H1 (cell line): Measurements from ENCODE around the gene BEAN1. TPM values are rescaled to one million over a fixed set of nuclear protein-coding genes. Genes with fewer than 3 reads are reported as not detected.

Experiments used
- CTCF ChIA-PET: fragments of 300-600 bp; sonication (Branson Sonifier 250); formaldehyde crosslinking; loops from one replicate; lab custom pipeline; 2021; ENCODE audit not compliant: partially characterized antibody; lab: Charles Lee
- POLR2A ChIA-PET: fragments of 300-600 bp; sonication (Branson Sonifier 250); formaldehyde crosslinking; loops from one replicate; lab custom pipeline; 2021; ENCODE audit warnings: inconsistent platforms; ENCODE audit not compliant: partially characterized antibody; lab: Charles Lee
- DNase-seq, 2 experiments: peaks; one replicate each; pipeline versions ENCODE4 v3.0.0 to v3.0.0-alpha.2; 2010 to 2022; ENCODE audit warnings: low spot score in 2 of 2, low read depth in 1 of 2, mixed read lengths in 1 of 2
- FAIRE-seq: peaks from 2 replicates; lab custom pipeline; 2011; peaks lifted over from hg19 to GRCh38; lab: Jason Lieb, UNC
- H2AFZ ChIP-seq: 2 replicates; pipeline ENCODE4 v1.8.1; 2012; ENCODE audit warnings: low read length, inconsistent platforms
- H2AK5ac ChIP-seq: 2 replicates; pipeline ENCODE4 v1.6.1; 2013; ENCODE audit warnings: low read depth, low read length
- H2BK120ac ChIP-seq: replicated peaks from 2 replicates; pipeline ENCODE3; 2013; ENCODE audit warnings: low read depth, low read length, inconsistent platforms
- H2BK12ac ChIP-seq: 2 replicates; pipeline ENCODE4 v1.6.1; 2013; ENCODE audit warnings: low read depth, low read length
- H2BK15ac ChIP-seq: 2 replicates; pipeline ENCODE4 v1.6.1; 2013; ENCODE audit warnings: low read length
- H2BK20ac ChIP-seq: 2 replicates; pipeline ENCODE4 v1.6.1; 2013; ENCODE audit warnings: low read length
- H2BK5ac ChIP-seq: 2 replicates; pipeline ENCODE4 v1.6.1; 2013; ENCODE audit warnings: low read depth, low read length
- H3K14ac ChIP-seq: 2 replicates; pipeline ENCODE4 v1.6.1; 2013; ENCODE audit warnings: inconsistent platforms; ENCODE audit not compliant: insufficient read length
- H3K18ac ChIP-seq: 2 replicates; pipeline ENCODE4 v1.6.1; 2013; ENCODE audit warnings: low read length; ENCODE audit errors: extremely low read depth
- H3K23ac ChIP-seq: 2 replicates; pipeline ENCODE4 v1.6.1; 2013; ENCODE audit warnings: inconsistent platforms; ENCODE audit not compliant: insufficient read length
- H3K23me2 ChIP-seq: 2 replicates; pipeline ENCODE4 v1.6.1; 2013; ENCODE audit warnings: low read depth, low read length
- H3K27ac ChIP-seq: 2 replicates; pipeline ENCODE4 v1.6.1; 2011; ENCODE audit warnings: low read depth, low read length, inconsistent platforms
- H3K27me3 ChIP-seq, 4 experiments: replicated peaks in 1 of 4; 1 replicate in 1 of 4; 2 replicates in 3 of 4; pipeline versions ENCODE4 v1.6.1 to v1.8.1; 2011 to 2013; ENCODE audit warnings: low read length in 3 of 4, mild to moderate bottlenecking in 3 of 4, inconsistent platforms in 2 of 4, mixed read lengths in 2 of 4, moderate library complexity in 1 of 4; ENCODE audit not compliant: control insufficient read depth in 3 of 4, insufficient read depth in 3 of 4; ENCODE audit errors: extremely low read depth in 1 of 4
- H3K36me3 ChIP-seq, 4 experiments: 2 replicates each; pipeline versions ENCODE4 v1.6.1 to v1.8.1; 2011 to 2013; ENCODE audit warnings: mild to moderate bottlenecking in 4 of 4, low read length in 3 of 4, moderate library complexity in 2 of 4, control low read depth in 1 of 4, inconsistent platforms in 1 of 4; ENCODE audit not compliant: insufficient read depth in 4 of 4, control insufficient read depth in 2 of 4
- H3K4ac ChIP-seq: replicated peaks from 2 replicates; pipeline ENCODE3; 2013; ENCODE audit warnings: low read length, low read depth, mixed read lengths, inconsistent platforms; ENCODE audit not compliant: insufficient read length
- H3K4me1 ChIP-seq, 4 experiments: replicated peaks in 1 of 4; 1 replicate in 1 of 4; 2 replicates in 3 of 4; pipeline versions ENCODE4 v1.6.1 to v1.8.1; 2011 to 2013; ENCODE audit warnings: low read length in 3 of 4, inconsistent platforms in 2 of 4, mixed read lengths in 1 of 4; ENCODE audit not compliant: insufficient read depth in 4 of 4, control insufficient read depth in 3 of 4
- H3K4me2 ChIP-seq, 2 experiments: 2 replicates each; pipeline versions ENCODE4 v1.6.1 to v1.8.1; 2011 to 2013; ENCODE audit warnings: low read depth in 2 of 2, low read length in 2 of 2, control low read depth in 1 of 2, inconsistent platforms in 1 of 2, mild to moderate bottlenecking in 1 of 2; ENCODE audit not compliant: insufficient read depth in 1 of 2
- H3K4me3 ChIP-seq, 4 experiments: fragments of 200-600, 300-600 bp in 1 of 4; sonication (generic), shearing (Covaris generic), sonication (Bioruptor Twin) in 1 of 4; 2 replicates each; pipeline versions ENCODE4 v1.5.1 to v1.8.1; 2011 to 2016; ENCODE audit warnings: low read length in 4 of 4, low read depth in 3 of 4, control low read depth in 2 of 4, inconsistent platforms in 2 of 4, mild to moderate bottlenecking in 2 of 4, mixed read lengths in 1 of 4, moderate library complexity in 1 of 4; ENCODE audit not compliant: insufficient read depth in 2 of 4; ENCODE audit errors: extremely low read depth in 1 of 4
- H3K56ac ChIP-seq: replicated peaks from 2 replicates; pipeline ENCODE3; 2013; ENCODE audit warnings: low read depth, mild to moderate bottlenecking, mixed read lengths, low read length, inconsistent platforms; ENCODE audit not compliant: insufficient read length
- H3K79me1 ChIP-seq: 2 replicates; pipeline ENCODE4 v1.6.1; 2013; ENCODE audit warnings: low read depth, low read length, control low read depth
- H3K79me2 ChIP-seq, 2 experiments: 2 replicates each; pipeline versions ENCODE4 v1.6.1 to v1.8.1; 2012 to 2013; ENCODE audit warnings: low read length in 2 of 2, mild to moderate bottlenecking in 2 of 2, inconsistent platforms in 1 of 2; ENCODE audit not compliant: insufficient read depth in 2 of 2, control insufficient read depth in 1 of 2
- H3K9ac ChIP-seq, 4 experiments: replicated peaks in 1 of 4; 1 replicate in 1 of 4; 2 replicates in 3 of 4; pipeline versions ENCODE4 v1.6.1 to v1.8.1; 2011 to 2013; ENCODE audit warnings: low read depth in 3 of 4, low read length in 3 of 4, control low read depth in 2 of 4, mild to moderate bottlenecking in 2 of 4, moderate library complexity in 2 of 4, inconsistent platforms in 1 of 4; ENCODE audit errors: extremely low read depth in 1 of 4
- H3K9me3 ChIP-seq, 2 experiments: 2 replicates each; pipeline versions ENCODE4 v1.6.1 to v1.8.1; 2012 to 2013; ENCODE audit warnings: mild to moderate bottlenecking in 2 of 2, moderate library complexity in 2 of 2, control low read depth in 1 of 2, inconsistent platforms in 1 of 2, low read depth in 1 of 2, low read length in 1 of 2, mixed read lengths in 1 of 2; ENCODE audit not compliant: insufficient read depth in 2 of 2
- H4K20me1 ChIP-seq, 2 experiments: replicated peaks in 1 of 2; 2 replicates each; pipeline versions ENCODE3 to v1.8.1; 2011 to 2013; ENCODE audit warnings: inconsistent platforms in 2 of 2, low read length in 2 of 2, mild to moderate bottlenecking in 1 of 2; ENCODE audit not compliant: insufficient read depth in 2 of 2, control insufficient read depth in 1 of 2
- H4K5ac ChIP-seq: 2 replicates; pipeline ENCODE4 v1.6.1; 2013; ENCODE audit warnings: low read length, low read depth, mixed read lengths, inconsistent platforms; ENCODE audit not compliant: insufficient read length
- H4K8ac ChIP-seq: 2 replicates; pipeline ENCODE4 v1.8.0; 2013; ENCODE audit warnings: mild to moderate bottlenecking, moderate library complexity, low read length, inconsistent platforms; ENCODE audit not compliant: insufficient read depth; ENCODE audit errors: extremely low read depth
- H4K91ac ChIP-seq: replicated peaks from 2 replicates; pipeline ENCODE3; 2013; ENCODE audit warnings: low read length, mixed read lengths, inconsistent platforms; ENCODE audit not compliant: insufficient read length
- BCL11A ChIP-seq, 2 experiments: IDR thresholded peaks; one replicate each; pipeline ENCODE4 v1.6.1; 2011; ENCODE audit warnings: low read depth in 2 of 2, low read length in 2 of 2, mild to moderate bottlenecking in 2 of 2
- CBX5 ChIP-seq: fragments of 300-800, 300-1000 bp; sonication (generic); IDR thresholded peaks from 2 replicates; pipeline ENCODE4 v1.7.1; 2016; ENCODE audit warnings: antibody characterized with exemption, low read length, low read depth
- CREB1 ChIP-seq: IDR thresholded peaks from 2 replicates; pipeline ENCODE4 v1.6.1; 2012; ENCODE audit warnings: inconsistent platforms
- GTF2F1 ChIP-seq: IDR thresholded peaks from 2 replicates; pipeline ENCODE4 v1.6.1; 2012; ENCODE audit warnings: low read depth, low read length, improper control_type of control experiment, borderline replicate concordance
- JUN ChIP-seq: IDR thresholded peaks from 2 replicates; pipeline ENCODE4 v1.6.1; 2011; ENCODE audit warnings: low read depth, mild to moderate bottlenecking, improper control_type of control experiment, low read length
- KDM1A ChIP-seq: fragments of 200-600, 300-600 bp; sonication (generic); IDR thresholded peaks from 2 replicates; pipeline ENCODE4 v1.7.1; 2016; ENCODE audit warnings: mild to moderate bottlenecking, low read length, borderline replicate concordance
- PHF8 ChIP-seq: fragments of 200-600 bp; sonication (generic); conservative IDR thresholded peaks from 2 replicates; pipeline ENCODE4 v1.7.1; 2012; ENCODE audit warnings: low read depth, mild to moderate bottlenecking, inconsistent platforms, low read length, moderate library complexity
- POLR2A ChIP-seq, 2 experiments: IDR thresholded peaks; 1 replicate in 1 of 2; 2 replicates in 1 of 2; pipeline ENCODE4 v1.6.1; 2011; ENCODE audit warnings: low read depth in 2 of 2, low read length in 2 of 2, mild to moderate bottlenecking in 2 of 2; ENCODE audit errors: control extremely low read depth in 1 of 2
- SAP30 ChIP-seq: fragments of 300-600 bp; sonication (generic); IDR thresholded peaks from 2 replicates; pipeline ENCODE4 v1.7.1; 2012; ENCODE audit warnings: low read length, moderate library complexity, mild to moderate bottlenecking, inconsistent platforms; ENCODE audit not compliant: insufficient read depth, insufficient replicate concordance
- SP1 ChIP-seq: IDR thresholded peaks from 2 replicates; pipeline ENCODE4 v1.6.1; 2011; ENCODE audit warnings: low read depth, low read length
- SP2 ChIP-seq: IDR thresholded peaks from 2 replicates; pipeline ENCODE4 v1.6.1; 2012; ENCODE audit warnings: mild to moderate bottlenecking, low read length, inconsistent platforms
- SUZ12 ChIP-seq: fragments of 200-600 bp; sonication (generic); IDR thresholded peaks from 2 replicates; pipeline ENCODE4 v1.6.1; 2012; ENCODE audit warnings: mild to moderate bottlenecking, inconsistent platforms, low read length, moderate library complexity, mixed read lengths
- WGBS, 2 experiments: shearing (Covaris generic) in 1 of 2; methylation state at CpG; one replicate each; pipeline versions ENCODE4 v1.1.6 to v1.1.7; 2013 to 2015; ENCODE audit warnings: low lambda C conversion rate in 2 of 2, mixed read lengths in 2 of 2, inconsistent platforms in 1 of 2, low coverage in 1 of 2, missing lambda C conversion rate in 1 of 2; ENCODE audit not compliant: insufficient replicate concordance in 2 of 2, insufficient coverage in 1 of 2, insufficient read length in 1 of 2; ENCODE audit errors: extremely low coverage in 1 of 2, missing lambda C conversion rate in 1 of 2; 5-methylcytosine and 5-hydroxymethylcytosine counted together
- polyA plus RNA-seq, 7 experiments: library from polyadenylated mRNA; depleted of rRNA in 3 of 7; stranded (reverse) in 5 of 7; unstranded in 2 of 7; fragments of >200 nt in 5 of 7; fragments of 200-250 nt in 2 of 7; gene quantifications; 1 replicate in 5 of 7; 2 replicates in 1 of 7; 4 replicates in 1 of 7; pipeline versions ENCODE4 v1.2.1 to v1.2.3, GENCODE V29; 2011 to 2013; ENCODE audit warnings: missing spikeins in 2 of 7, mixed read lengths in 2 of 7
- total RNA-seq: library from RNA; stranded (reverse); fragmentation: NEBNext Ultra II Directional; extraction: Animal tissue kit (Norgen Biotek cat#: 25700); gene quantifications from 2 replicates; pipeline ENCODE4 v1.2.1, GENCODE V29; 2021

The BEAN1 gene
- total and polyA plus RNA-seq, 2 of the 8 experiments (the other 6 are each of a cell fraction or from before 2014, with no cell fraction given): 0.08 TPM; not detected in 1

GRCh38 chr16:66516808-66517585 is 89.9 kb downstream of the BEAN1 start:
- Histone ChIP-seq H3K56ac (no peak overlapping the region), H3K79me1 (no peaks in the 10 kb centered on the region), H3K23me2 (no peaks in the 10 kb centered on the region), H4K91ac (no peak overlapping the region), H2BK120ac (no peak overlapping the region), H2AFZ (no peak overlapping the region), H3K4me2 (no peak overlapping the region), H3K18ac (0 out of 2 replicates have a peak overlapping the region, but pooled peaks have one; percentile 32), H2BK15ac (0 out of 2 replicates have a peak overlapping the region, but pooled peaks have one; percentile 29), H2BK5ac (no peak overlapping the region), H4K20me1 (no peaks in the 10 kb centered on the region), H3K4me1 (peaks cover 0 to 9% (median 2%) of the 10 kb centered on the region in 4 experiments; a peak in 4 of 7 replicates), H3K14ac (no peak overlapping the region), H3K4ac (no peak overlapping the region), H3K9me3 (no peaks in the 10 kb centered on the region), H3K27ac (no peak overlapping the region), H4K8ac (no peak overlapping the region), H2BK12ac (peak overlapping the region; percentile 75; the same call in 1 of the 2 replicates), H3K27me3 (no peaks in the 10 kb centered on the region), H2AK5ac (0 out of 2 replicates have a peak overlapping the region, but pooled peaks have one; percentile 40), H3K79me2 (no peaks in the 10 kb centered on the region), H4K5ac (no peak overlapping the region), H3K9ac (no peak overlapping the region), H3K36me3 (no peaks in the 10 kb centered on the region), H3K23ac (no peak overlapping the region), H2BK20ac (peak overlapping the region; percentile 32; the same call in 1 of the 2 replicates), H3K4me3 (no peak overlapping the region)
- CTCF ChIA-PET: interaction anchor here (0.8 to 1.4 kb wide), 4 partner anchors 9 to 40 kb away, joined by 3 to 6 read pairs (median 4); no protein-coding TSS in a partner anchor
- POLR2A ChIA-PET: interaction anchor here (1.0 kb wide), 1 partner anchor 14 kb away, joined by 3 read pairs; no protein-coding TSS in a partner anchor
- peak in 1 of 2 experiments; percentile 36 for DNase-seq
- no peak for FAIRE-seq
- WGBS, 2 experiments: 83% methylated on average over 15 of the region's 15 CpGs; no CpG with 5 or more reads in 1 of the 2 experiments
- no peak for TF ChIP-seq SP2
- TF ChIP-seq PHF8: no peak
- TF ChIP-seq BCL11A (IDR thresholded peaks at IDR 0.05; ENCODE audit: low read depth in 2 of 2, low read length in 2 of 2): no peak
- TF ChIP-seq CREB1: no peak
- no peak for TF ChIP-seq SP1
- no peak for TF ChIP-seq SAP30
- TF ChIP-seq JUN: no peak
- TF ChIP-seq SUZ12: no peak
- TF ChIP-seq CBX5: no peak
- no peak for TF ChIP-seq POLR2A (IDR thresholded peaks at IDR 0.05; ENCODE audit: control extremely low read depth in 1 of 2, low read depth in 2 of 2, low read length in 2 of 2)
- no peak for TF ChIP-seq GTF2F1
- no peak for TF ChIP-seq KDM1A
